CD4-positive, alpha-beta T cell treated with Interleukin-21 for 1 hour (primary cell): ENCODE data around the gene DENND1A.
"Not testable (repeated sequence)": the region's sequence is repeated elsewhere in the genome, so short reads cannot be mapped to it uniquely, and the experiment has no call there.

Source experiments
- DNase-seq: peaks from one replicate; pipeline ENCODE4 v3.0.0-alpha.2; 2020

DENND1A gene

DNA sequence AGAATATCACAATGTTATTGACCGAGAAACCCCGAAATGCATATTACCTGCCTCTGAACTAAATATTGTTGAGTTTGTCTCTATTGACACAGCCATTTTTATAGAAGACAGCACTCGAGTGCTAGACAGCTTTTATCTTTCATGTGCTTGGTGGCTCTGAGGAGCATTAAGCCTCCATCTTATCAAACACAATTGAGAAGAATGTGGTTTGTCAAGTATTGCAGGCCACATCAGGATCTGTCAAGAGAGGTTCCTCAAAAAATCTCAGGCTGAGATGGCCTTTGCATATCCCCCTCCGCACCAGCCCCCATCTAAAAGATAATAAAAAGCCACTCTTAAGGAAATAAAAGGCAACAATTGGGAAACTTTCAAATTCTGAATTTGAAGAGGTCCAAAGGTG lies 284.8 kb downstream of the DENND1A start:
- no peak for DNase-seq

DNA sequence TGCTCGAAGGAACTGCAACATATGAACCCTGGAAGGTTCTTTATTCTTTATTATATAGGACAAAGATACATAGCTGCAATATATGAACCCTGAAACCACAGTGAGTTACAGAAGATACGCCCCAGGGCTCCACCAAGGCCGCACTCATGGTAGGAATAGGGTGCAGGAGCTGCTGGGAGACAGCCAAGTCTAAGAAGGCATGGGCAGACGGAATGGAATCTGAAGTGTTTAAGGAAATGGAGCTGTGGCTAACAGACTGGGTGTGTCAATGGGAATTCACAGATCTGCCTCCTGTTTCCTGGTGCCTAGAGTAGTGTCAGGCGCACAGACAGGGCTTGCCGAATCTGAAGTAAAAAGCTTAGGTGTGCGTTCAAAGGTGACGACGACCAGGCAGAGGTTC lies 286.4 kb downstream of the DENND1A start:
- no peak for DNase-seq

DNA sequence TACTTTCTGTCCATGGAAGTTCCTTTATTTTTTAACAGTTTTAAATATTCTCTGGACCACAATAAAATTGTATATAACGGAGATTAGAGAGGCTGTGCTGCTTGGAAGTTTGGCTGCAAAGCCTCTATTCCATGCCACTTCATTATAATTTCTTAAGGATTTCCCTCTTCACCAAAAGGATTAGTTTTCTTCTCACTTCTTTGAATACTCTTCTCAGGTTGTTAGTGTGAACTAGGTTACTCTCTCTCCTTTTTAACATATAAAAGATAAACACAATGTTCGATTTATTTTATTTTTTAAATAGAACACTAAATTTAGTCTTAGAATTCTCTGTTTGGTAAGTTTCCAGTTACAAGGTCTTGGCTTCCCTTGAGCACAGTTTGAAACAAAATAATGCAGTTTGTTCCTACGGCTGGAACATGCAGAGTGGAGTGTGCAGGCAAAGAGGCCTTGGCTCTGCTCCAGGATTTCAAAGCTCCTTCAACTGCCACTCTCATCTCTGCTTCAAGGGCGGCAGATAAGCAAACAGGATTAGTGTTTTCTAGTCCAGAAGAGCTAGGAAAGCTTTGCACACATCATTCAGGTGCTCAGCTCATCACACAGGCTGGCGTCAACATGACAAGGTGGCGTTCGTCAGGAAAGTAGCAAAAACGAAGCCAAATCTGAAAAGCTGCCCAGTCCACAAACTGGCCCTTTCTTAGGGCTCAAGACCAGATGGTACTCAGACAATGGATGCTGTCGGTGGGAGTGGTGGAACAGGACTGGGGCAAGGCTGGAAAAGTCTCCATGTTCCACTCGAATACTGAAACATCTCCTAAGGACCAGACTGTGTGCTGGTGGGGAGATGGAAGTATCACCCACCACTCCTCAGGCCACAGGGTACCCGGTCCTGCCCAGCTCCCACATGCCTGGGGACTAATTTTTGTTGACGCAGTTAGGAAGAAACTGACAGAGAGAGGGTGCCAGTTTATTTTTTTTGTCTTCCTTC lies 287.3 kb downstream of the DENND1A start:
- no peak for DNase-seq

DNA sequence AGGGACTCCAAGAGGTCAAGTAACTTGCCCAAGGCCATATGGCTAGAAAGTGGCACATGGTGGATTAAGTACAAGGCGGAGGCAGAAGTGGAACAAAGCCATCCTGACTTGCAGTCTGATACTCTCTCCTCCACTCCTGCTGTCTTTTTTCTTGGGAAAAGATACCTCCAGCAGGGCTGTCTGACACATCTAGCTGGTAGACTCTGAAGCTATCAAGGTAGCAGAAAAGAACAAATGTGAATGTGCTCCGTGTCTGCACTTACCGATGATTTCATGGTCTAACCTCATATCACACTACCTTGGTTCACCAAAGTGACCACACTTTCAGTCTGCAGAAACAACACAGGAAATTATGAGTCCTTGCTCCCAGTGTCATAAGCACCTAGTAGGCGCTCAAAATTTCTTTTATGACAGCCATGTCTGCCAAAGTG lies 289.1 kb downstream of the DENND1A start:
- DNase-seq = peak; percentile 6

DNA sequence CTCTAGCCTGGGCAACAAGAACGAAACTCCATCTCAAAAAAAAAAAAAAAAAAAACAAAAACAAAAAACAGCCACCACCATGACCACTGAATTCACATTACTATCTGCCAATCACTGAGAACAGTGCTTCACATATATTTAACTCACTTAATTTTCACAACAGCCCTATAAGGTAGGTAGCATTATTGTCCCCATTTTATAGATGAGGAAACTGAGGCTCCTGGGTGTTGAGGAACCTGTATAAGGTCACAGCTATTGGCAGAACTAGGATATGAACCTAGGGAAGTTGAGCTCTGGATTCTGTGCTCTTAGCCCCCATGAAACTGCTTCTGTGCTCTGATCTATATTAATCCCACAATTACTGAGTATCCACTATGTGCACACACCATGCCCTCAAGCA lies 290.2 kb downstream of the DENND1A start:
- DNase-seq = no peak

DNA sequence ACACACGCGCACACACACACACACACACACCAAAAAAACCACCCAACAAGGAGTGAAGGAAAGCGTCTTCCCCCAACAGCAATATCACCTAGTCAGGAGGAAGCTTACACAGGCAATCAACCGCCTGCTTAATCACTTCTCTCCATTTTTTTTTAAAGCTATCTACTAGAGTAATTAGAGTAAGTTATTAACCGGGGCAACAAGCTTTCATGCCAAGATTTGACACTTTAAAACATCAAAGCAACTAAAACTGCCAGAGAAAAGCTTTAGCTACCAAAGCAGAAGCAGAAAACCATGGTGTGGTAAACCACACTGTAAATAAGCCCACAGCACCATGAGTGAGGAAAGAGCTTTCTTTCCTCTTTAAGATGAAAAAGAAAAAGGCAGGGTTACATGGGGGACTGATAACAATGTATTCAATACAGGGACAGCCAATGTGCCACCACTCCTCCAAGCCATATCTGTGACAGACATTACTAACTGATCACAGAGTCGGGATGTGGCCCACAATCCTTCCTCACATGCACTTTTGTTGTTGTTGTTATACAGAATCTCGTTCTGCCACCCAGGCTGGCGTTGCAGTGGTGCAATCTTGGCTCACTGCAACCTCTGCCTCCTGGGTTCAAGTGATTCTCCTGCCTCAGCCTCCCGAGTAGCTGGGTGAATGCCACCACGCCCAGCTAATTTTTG lies 291.8 kb downstream of the DENND1A start:
- peak; percentile 61 for DNase-seq

DNA sequence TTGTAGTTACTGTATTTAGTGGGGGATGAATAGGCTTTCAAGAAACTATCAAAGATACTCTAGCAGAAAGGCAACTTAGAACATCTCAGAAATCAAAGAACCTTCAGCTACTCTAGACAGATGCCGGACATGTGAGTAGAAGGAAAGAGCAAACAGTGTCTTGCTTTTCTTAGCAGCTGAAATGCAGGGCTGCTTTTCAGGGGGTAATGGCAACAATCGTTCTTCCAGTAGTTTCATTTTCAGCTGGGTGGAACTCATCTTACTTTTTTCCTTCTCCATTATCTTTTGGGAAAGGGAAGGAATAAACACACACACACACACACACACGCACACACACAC lies 292.4 kb downstream of the DENND1A start:
- DNase-seq = no peak

DNA sequence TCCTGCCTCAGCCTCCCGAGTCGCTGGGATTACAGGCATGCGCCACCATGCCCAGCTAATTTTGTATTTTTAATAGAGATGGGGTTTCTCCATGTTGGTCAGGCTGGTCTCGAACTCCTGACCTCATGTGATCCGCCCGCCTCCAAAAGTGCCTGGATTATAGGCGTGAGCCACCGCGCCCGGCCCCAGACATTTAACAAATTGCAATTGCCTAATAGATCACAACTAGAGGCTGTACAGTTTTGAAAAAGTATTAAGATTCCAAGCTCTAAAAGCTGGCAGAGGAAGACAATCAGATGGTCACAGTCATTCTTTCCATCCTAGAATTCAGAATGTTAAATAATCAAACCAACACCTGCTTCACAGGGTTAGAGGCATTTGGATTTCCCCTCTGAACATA lies 293.1 kb downstream of the DENND1A start:
- DNase-seq = not testable (repeated sequence)

DNA sequence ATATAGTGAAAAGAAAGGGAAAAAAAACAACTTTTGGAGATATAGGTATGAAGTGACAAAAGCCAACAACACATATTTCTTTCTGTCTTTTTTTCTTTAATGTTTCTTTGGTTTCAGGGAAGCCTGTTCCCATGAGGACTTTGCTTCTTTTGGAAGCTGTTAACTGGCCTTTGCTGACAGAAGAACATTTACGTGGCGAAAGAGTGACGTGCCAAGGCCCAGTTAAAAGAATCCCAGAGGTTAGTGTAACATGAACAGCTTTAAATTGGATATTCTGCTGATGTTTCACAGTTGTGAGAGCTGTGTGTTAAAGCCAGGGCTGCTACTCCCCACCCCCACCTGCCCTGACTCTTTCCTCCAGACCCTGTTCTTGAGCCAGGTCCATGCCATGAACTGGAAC lies 298.1 kb downstream of the DENND1A start:
- DNase-seq = no peak

DNA sequence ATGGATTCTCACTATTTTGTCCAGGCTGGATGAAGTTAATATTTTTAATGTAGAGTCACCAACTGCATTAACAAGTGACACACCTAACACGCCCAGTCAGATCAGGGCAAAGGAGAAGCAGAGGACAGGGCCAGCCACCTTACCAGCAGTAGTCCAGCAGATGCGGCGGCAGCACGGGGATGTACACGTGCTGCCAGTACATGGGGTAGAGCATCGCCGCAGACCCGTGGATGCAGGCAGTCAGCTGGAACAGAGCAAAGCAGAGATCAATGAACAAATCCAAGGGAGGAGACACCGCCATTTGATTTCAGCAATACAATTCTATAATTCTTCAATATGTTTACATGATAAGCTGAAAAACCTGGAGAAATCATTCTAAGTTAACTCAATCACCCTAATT lies 299.7 kb downstream of the DENND1A start:
- DNase-seq = no peak

DNA sequence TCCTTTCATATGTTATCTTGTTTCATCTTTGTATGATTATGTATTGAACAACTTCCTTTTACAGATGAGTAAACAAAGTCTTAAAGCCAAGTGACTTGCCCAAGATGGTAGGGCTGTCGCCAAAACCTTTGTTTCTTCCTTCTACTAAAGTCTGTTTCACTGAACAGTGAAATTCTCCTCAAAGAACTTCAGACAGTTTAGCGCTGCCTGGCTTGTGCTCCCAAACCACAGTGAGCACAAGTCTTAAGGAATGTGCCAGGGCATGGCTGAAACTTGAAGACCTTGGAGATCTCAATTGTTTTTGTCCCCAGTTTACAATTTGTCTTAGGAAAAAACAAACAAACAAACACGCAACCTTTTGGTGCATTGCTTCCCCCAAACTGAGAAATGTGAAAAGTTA lies 300.4 kb downstream of the DENND1A start:
- DNase-seq = no peak

DNA sequence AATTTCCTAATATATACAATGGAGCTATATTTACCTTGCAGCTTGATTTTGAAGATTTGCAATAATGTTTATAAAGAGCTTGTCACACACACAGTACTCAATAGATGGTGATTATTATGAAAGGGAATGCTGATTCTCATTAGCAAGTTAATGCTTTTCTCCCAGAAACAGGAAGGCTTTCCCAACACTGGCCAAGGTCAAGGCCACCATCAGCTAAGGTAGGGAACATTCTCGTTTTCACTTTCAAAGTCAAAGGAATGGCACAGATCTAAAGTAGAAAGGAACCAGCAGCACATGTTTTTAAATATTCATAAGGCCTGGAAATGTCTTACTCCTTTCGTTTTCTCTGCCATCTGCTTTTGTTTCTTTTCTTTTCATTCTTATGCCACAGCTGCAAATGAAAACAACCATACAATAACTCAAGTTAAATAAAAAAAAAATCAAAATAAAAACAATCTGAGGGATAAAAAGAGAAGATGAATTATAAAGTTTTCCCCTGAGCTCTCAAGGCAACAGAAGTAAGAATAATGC lies 307.1 kb downstream of the DENND1A start:
- no peak for DNase-seq

DNA sequence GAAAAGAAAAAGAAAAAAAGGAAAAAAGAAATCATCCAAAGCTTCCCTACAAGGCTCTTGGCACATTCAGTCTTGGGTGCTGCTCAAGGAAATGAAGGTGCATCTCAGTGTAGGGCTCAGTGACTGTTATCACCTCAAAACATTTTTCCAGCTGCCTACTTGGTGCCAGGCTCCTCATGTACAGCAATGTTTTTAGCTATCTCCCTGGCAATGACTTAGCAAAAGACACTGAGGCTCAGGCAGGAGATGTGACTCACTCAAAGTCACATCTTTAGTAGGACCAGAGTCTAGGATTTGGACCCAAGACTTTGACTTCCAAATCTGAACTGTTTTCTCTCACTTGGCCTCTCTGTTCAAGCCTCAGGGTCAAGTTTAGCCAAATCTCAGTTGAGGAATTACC lies 309.7 kb downstream of the DENND1A start:
- DNase-seq = no peak

DNA sequence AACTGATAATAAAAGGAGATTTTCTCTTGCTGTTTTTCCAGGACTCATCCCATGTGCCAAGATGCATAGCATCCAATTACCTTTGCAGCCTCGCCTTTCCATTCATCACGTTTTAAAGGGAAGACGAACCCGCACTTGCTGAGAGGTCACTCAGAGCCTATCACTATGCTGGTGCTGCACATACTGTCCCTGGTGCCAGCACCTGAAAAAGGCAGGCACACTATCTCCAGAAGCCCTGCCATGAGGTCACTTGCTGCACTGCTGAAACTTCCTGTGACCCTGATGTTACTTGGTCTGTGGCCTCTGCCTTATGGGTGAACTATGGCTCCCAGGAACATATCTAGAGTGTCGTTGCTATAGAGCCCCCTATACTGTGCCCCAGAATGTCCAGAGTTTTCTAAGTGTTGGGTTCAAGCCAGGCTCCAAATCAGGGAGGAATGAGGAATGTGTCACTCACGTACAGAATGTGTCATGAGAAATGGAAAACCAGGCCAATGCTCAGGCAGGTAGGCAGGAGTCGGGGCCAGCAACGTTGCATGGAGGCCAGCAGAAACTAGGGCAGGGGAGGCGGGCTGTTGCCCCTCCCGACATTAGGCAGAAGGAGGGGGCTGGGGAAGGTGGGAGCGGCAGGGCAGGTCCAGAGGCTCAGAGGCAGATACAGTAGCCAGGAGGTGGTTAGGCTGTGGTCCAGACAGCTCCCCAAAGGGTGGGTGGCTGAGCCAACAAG lies 311.8 kb downstream of the DENND1A start:
- no peak for DNase-seq

DNA sequence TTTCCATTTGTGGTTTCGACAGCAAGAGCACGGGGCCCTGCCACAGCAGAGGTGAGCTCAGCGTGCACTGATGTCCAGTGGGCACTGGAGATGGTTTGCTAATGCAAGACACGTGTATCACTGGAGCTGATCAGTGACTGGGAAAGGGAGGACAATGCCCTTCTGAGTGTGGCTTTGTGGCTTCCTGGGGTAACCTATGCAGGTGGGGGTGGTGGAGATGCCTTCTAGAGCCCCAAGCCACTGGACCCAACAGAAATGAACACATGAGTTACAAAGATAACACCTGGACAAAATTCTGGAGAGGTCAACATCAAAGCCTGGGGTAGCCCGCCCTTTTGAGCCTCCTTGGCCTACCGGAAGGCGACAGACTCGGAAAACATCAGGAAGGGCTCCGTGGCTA lies 312.6 kb downstream of the DENND1A start:
- no peak for DNase-seq

DNA sequence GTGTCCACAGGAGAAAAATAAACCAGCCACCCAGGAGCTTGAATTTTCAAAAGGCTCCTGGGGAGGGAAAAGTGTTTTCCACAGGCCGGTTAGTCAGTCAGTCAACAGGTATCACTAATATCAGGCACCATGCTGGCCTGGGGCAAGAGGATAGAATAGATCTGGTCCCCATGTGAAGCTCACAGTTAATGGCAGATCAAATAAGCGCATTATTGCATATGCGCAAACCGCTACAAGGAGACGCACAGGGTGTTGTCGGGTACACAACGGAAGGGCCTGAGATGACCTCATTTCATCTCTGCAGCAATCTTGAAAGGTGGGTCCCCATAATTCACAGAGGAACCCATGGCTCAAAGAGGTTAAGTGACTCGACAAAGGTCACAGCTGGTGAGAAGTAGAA lies 313.2 kb downstream of the DENND1A start:
- DNase-seq = no peak

DNA sequence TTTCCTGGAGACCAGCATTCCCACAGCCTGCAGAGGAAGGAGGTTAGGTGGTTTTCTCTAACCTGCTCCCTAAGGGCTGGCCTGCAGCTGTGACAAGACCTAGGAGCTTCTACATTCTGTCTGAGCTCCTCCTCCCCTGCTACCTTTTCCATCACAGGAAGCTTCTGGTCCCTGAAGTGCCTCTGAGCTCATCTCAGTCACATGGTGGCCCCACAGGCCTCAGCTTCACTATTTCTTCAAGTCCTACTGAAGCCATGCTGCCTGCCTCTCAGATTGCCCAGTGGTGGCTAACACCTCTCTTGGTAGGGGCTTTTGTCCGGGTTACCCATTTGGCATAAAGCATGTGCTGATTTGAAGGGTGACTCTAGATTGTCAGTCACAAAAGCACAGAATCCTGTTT lies 314.5 kb downstream of the DENND1A start:
- no peak for DNase-seq

DNA sequence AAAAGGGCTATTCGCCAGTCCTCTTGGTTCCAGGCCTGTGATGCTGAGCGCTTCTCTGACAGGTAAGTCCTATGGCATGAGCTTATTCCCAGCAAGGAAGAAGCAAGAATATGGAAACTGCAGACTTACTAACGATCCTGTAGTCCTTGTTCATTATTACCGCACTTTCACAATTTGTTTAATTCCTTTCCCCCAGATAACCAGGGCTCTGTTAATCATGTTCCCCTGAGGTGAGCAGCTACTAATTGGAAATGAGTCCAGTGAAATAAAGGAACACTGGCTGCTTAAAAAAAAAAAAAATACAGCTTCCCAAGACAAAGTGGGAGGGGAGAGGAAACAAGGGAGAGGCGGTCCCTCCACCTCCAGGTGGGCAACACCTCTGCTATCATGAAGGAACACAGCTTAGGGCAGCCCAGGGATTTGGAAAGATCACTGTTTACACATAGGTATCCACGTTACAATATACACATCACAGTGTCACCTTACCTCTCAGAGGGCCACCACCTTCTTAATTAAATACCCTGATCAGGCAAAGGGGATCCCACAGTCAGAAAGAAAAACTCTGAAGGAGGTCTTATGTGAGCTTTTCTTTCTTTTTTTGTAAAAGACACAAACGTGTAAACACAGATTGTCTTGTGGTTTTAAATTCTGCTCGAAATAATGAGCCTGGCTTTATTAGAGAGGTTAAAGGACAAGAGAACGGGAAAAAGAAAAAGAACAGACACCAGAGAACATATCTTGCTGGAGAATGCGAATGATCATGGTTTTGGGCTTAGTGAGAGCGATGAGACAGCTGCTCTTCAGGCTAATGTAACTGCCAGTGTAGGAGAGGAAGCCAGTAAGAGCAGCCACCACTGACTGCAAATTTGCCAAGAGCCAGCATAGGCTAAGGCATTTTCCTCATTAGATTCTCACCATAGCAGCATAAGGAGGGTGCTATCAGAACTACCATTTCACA lies 315.3 kb downstream of the DENND1A start:
- DNase-seq = no peak

DNA sequence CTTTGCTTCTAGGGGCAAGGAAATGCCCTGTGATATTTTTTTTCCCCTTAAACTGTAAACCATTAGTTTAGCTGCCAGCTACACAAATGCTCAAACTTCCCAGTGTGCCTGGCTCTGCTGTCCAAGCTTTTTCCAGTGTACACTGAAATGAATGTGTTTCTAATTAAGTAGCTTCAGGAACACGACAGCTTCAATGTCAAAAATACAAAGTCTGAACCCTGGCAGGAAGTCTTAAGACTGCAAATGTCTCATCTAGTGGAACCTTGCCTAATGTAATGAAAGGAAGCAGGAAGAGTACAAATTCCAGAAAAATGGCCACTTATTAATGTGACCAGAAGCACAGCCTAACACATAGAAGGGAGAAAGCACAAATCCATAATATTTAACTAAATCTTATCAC lies 318.7 kb downstream of the DENND1A start:
- DNase-seq = no peak

DNA sequence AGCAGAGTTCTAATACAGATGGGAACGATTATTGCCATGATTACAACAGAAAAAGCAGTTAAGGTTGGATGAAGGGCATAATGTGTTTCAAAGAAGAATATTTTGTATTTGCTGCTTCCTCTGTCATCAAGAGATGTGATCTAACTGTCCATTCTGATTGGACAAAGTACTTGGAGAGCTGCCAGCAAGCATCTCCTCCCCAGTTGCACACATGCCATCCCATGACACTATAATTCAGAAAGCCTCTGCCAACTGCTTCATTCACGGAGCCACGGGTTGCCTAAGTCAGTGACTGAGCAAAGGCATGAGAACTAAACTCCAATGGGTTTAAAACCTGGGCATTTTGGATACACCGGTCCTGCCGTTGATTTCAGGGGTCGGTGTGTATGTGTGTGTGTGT lies 320.1 kb downstream of the DENND1A start:
- no peak for DNase-seq

DNA sequence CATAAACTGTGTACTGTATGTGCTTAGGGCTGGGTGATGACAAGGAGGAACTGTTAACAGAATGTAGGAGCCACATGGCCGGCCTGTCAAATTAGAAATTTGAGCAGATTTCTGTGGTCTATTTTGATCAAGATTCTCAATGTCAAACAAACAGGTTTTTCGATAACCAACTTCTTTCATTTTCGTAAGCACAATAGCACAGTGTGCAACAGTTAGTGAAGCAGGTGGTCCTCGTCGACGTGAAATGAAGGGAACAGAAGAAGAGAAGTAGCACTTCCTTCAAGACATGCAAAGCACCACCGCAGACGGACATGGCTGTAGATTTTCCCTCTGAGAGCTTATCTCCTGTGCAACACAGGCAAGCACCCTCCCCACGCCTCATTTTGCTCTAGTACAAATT lies 321.8 kb downstream of the DENND1A start:
- DNase-seq = no peak

DNA sequence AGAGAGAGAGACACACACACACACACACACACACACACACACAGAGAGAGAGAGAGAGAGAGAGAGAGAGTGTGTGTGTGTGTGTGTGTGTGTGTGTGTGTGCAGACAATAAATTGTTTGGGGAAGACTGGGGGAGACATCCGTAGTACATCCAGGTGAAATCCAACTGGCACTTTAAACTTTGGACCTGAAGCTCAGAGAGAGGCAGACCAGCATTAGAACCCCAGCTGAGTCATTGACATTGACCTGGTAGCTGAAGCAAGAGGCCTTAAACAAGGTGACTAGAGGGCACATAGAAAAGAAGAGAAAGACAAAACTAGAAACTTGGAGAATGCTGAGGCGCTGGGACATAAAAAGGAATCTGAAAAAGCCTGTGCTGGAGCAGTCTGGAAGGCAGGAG lies 322.4 kb downstream of the DENND1A start:
- no peak for DNase-seq
